Fibroblast of the aortic adventitia (primary cell): ENCODE results near the gene SAPCD2. TPM values are rescaled to one million over a fixed set of nuclear protein-coding genes. Genes with fewer than 3 reads are reported as not detected.

ENCODE experiments used
- DNase-seq: peaks from one replicate; pipeline ENCODE4 v3.0.0-alpha.2; 2010; ENCODE audit warnings: low read depth
- H3K4me3 ChIP-seq: 2 replicates; pipeline ENCODE4 v1.5.1; 2011; ENCODE audit warnings: low read depth, mild to moderate bottlenecking, control low read depth, low read length, moderate library complexity
- total RNA-seq: library from RNA; depleted of rRNA; stranded (reverse); fragments of >200 nt; gene quantifications from 2 replicates; pipeline ENCODE4 v1.2.3, GENCODE V29; 2012; ENCODE audit warnings: low replicate concordance
- TF ChIP-seq, protein P1 (sequence below): IDR thresholded peaks from 2 replicates; pipeline ENCODE4 v1.5.1; 2011; ENCODE audit warnings: mild to moderate bottlenecking, low read length, control low read depth, inconsistent platforms; ENCODE audit not compliant: insufficient read depth

Gene SAPCD2
- total RNA-seq, 1 donor = 1.5 TPM

DNA sequence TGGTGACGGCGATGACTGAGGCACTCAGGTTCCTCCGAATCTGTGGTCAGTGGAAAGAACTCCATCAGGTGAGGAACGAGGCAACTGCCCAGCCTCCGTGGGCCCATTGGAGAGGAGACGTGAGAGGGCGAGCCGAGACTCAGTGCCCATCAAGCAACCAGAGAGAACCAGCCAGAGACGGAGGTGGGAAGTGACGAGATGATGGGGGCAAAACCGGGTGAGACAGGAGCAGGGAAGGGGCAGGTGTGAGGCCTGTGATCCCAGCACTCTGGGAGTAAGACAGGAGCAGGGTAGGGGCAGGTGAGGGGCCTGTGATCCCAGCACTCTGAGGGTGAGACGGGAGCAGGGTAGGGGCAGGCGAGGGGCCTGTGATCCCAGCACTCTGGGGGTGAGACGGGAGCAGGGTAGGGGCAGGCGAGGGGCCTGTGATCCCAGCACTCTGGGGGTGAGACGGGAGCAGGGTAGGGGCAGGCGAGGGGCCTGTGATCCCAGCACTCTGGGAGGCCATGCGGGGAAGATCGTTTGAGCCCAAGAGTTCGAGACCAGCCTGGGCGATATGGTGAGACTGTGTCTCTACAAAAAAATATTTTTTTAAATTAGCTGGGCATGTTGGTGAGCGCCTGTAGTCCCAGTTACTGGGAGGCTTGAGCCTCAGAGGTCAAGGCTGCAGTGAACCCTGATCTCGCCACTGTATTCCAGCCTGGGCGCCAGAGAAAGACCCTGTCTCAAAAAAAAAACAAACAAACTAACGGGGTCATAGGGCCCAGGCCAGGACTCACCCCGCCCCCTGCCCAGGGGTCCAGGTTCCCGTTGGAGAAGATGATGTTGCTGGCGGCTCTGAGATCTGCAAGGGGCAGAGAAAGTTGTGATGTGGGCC, 40.8 kb upstream of the SAPCD2 start:
- DNase-seq = no peak
- no peak overlapping the region for H3K4me3 ChIP-seq
- TF ChIP-seq, protein P1, sequence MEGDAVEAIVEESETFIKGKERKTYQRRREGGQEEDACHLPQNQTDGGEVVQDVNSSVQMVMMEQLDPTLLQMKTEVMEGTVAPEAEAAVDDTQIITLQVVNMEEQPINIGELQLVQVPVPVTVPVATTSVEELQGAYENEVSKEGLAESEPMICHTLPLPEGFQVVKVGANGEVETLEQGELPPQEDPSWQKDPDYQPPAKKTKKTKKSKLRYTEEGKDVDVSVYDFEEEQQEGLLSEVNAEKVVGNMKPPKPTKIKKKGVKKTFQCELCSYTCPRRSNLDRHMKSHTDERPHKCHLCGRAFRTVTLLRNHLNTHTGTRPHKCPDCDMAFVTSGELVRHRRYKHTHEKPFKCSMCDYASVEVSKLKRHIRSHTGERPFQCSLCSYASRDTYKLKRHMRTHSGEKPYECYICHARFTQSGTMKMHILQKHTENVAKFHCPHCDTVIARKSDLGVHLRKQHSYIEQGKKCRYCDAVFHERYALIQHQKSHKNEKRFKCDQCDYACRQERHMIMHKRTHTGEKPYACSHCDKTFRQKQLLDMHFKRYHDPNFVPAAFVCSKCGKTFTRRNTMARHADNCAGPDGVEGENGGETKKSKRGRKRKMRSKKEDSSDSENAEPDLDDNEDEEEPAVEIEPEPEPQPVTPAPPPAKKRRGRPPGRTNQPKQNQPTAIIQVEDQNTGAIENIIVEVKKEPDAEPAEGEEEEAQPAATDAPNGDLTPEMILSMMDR = no peak

DNA sequence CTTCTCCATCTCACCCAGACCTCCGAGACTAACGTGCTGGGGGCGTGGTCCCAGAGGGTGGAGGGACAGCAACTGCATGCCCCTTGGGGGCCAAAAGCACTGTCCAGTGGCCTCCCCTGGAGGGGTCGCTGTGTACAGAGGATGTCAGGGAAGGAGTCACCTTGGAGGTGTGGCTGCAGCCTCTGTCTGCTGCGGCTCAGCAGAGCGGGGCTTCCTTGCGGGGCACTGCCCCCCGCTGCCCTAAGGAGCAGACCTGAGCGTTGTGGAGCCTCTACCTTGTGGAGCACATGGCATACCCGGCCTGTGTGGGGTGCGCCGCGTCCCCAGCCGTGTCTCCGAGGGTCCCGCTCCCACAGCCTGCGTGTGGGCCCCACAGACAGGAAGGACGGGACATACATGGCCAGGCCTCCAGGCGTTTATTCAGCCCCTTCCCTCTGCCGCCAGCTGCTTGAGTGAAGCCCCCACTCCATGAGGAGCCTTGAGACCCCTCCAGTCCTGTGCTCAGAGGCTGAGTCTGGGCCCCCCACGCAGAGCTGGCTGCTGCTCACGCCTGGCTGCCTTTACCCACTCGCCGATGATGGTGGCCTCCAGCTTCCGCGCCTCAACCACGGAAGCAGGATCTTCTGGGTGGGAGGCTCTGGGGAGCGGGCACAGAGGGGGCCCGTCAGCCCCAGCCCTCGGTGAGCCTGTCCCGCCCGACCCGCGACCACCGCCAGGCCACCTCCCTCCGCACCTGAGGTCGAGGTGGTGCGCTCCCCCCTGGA, 40.0 kb upstream of the SAPCD2 start:
- no peak for DNase-seq
- no peak overlapping the region for H3K4me3 ChIP-seq
- TF ChIP-seq, protein P1 = no peak

DNA sequence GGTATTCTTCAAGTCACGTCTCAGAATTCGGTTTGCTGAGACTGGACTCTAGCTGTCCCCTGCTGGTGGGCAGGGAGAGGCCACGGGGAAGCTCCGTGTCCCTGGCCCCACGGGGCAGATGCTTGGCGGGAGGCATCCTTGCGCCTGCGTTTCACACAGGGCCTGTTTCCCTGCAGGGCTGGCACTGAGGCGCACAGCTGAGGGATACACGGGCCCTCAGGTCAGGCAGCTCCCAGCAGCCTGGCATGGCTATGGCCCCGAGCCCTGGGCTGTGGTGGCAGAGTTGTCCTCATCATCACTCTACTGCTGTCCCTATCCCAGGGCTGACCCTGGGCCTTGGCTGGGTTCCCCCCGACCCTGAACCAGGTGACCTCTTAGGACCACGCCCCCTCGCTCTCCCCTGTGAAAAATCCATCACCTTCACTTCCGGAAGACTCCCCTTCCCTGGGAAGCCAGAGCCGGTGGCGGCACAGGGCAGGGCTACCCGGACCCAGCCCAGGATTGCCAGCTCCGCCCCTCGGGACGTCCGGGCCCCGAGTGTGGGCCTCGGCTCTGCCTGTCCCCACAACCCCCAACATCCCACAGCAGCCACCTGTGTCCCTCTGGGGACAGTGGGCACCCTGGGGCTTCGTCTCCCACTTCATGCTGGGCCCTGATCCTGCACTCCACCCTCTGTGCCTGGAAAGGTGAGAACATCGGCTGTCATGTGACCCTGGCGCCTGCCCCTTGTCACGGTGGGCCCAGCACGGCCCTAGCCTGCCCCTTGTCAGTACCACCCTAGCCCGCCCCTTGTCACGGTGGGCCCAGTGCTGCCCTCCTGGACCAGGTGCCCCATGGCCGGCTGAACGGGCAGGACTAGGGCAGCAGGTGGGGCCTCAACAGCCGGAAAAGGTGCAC, 39.1 kb upstream of the SAPCD2 start:
- DNase-seq = no peak
- TF ChIP-seq, protein P1 = no peak
- H3K4me3 ChIP-seq = no peak overlapping the region

DNA sequence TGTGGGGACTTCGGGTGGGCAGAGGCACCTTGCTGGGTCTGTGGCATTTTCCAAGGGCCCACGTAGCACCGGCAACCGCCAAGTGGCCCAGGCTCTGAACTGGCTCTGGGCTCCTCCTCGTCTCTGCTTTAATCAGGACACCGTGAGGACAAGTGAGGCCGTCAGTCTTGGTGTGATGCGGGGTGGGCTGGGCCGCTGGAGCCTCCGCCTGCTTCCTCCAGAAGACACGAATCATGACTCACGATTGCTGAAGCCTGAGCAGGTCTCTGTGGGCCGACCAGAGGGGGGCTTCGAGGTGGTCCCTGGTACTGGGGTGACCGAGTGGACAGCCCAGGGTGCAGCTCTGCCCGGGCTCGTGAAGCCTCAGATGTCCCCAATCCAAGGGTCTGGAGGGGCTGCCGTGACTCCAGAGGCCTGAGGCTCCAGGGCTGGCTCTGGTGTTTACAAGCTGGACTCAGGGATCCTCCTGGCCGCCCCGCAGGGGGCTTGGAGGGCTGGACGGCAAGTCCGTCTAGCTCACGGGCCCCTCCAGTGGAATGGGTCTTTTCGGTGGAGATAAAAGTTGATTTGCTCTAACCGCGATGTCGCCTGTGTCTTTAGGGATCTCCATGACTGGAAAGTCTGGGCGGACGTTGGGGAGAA, 38.4 kb upstream of the SAPCD2 start:
- TF ChIP-seq, protein P1 = no peak
- H3K4me3 ChIP-seq = no peak overlapping the region
- DNase-seq = no peak

- DNase-seq = no peak
- H3K4me3 ChIP-seq = no peak overlapping the region
- TF ChIP-seq, protein P1 = no peak
These were observed 37.6 kb upstream of the SAPCD2 start for GRCh38 chr9:137107982-137108381.

DNA sequence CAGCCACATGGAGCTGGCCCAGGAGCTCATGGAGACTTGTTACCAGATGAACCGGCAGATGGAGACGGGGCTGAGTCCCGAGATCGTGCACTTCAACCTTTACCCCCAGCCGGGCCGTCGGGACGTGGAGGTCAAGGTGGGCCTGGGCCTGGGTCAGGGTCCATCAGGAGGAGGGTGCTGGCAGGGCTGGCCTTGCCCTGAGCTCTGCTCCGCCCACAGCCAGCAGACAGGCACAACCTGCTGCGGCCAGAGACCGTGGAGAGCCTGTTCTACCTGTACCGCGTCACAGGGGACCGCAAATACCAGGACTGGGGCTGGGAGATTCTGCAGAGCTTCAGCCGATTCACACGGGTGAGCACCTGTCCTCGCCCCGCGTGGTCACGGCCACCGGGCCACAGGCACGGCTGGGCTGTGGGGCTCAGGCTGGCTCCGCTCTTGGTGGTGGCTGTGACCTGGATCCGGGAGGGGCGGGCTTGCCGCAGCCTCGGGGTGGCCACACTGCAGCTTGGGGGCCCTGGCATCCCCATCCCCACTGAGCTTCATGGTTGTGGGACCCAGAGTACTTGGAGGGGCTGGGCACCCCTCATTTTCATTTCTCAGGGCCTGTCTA, 37.1 kb upstream of the SAPCD2 start:
- no peak for DNase-seq
- TF ChIP-seq, protein P1 = no peak

More for the DNA sequence above, 37.1 kb upstream of the SAPCD2 start:
- no peak overlapping the region for H3K4me3 ChIP-seq
